Esophagus muscularis mucosa (tissue), 4 donors: ENCODE results near the gene PTPRD.

ENCODE experiments used
- CTCF ChIP-seq, 3 experiments: fragments of 200-600 bp in 2 of 3; fragments of 450-650 bp in 1 of 3; sonication (generic) in 2 of 3; IDR thresholded peaks; one replicate each; pipeline ENCODE4 v1.5.1; 2017 to 2019; ENCODE audit warnings: antibody characterized with exemption in 3 of 3, mild to moderate bottlenecking in 2 of 3, moderate library complexity in 1 of 3
- EP300 ChIP-seq: sonication (generic); formaldehyde crosslinking; IDR thresholded peaks from one replicate; pipeline ENCODE4 v1.6.1; 2017; ENCODE audit warnings: antibody characterized with exemption
- POLR2A ChIP-seq: fragments of 450-650 bp; IDR thresholded peaks from one replicate; pipeline ENCODE4 v1.6.1; 2017; ENCODE audit warnings: antibody characterized with exemption, moderate library complexity, mild to moderate bottlenecking, low read depth
- POLR2AphosphoS5 ChIP-seq, 2 donors: sonication (generic); formaldehyde crosslinking; IDR thresholded peaks; one replicate each; pipeline ENCODE4 v1.6.1; 2017; ENCODE audit warnings: antibody characterized with exemption in 2 of 2

DNA sequence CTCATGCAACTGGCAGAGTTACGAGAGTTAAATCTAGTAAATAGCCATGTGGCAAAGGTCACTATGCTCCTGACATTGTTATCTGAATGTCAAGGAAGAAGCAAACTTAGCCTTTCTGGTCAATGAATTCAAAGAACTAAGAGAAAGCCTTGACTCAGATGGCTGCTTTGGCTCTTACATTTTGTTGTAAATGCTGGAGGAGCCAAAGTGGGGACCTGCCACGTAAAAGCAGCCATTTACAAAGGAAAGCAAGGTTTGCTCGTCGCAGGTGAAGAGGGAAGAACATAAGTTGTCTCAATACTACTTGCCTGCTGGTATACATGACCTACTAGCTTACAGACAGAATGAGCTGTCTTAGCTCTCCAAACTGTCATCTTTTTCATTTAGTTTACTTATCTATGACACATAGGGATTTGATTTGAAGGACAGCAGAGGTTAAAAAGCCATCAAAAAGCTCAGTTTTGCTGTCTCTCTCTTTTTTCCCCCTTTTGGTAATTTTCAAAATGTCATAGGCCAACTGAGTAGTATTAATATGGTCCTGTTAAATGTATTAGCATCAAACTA is 1760.4 kb downstream of the PTPRD start:
- TF ChIP-seq POLR2A = no peak
- TF ChIP-seq CTCF (IDR thresholded peaks at IDR 0.05) = no peak
- TF ChIP-seq EP300 = no peak
- no peak for TF ChIP-seq POLR2AphosphoS5 (IDR thresholded peaks at IDR 0.05)
